Loucy (cell line): ENCODE data around the gene KIF11.
A peak's percentile ranks its signal among the peaks of the same experiment; 100 is the strongest.

Experiments used
- H2AFZ ChIP-seq: fragments of 200-600 bp; sonication (generic); 2 replicates; pipeline ENCODE4 v1.6.0; 2016; ENCODE audit warnings: antibody characterized with exemption, mild to moderate bottlenecking, low read length, moderate library complexity
- H3F3A ChIP-seq: fragments of 200-600 bp; 2 replicates; pipeline ENCODE4 v1.6.0; 2016; ENCODE audit warnings: antibody characterized with exemption, low read depth, mild to moderate bottlenecking
- H3K27me3 ChIP-seq: fragments of 200-600 bp; sonication (generic); 2 replicates; pipeline ENCODE4 v1.6.1; 2014; ENCODE audit warnings: low read length, mild to moderate bottlenecking; ENCODE audit not compliant: insufficient read depth, poor library complexity, severe bottlenecking
- H3K36me3 ChIP-seq: fragments of 200-600 bp; sonication (generic); 2 replicates; pipeline ENCODE4 v1.6.1; 2016; ENCODE audit warnings: low read length; ENCODE audit not compliant: insufficient read depth
- H3K4me1 ChIP-seq: fragments of 200-600 bp; sonication (generic); 2 replicates; pipeline ENCODE4 v1.5.1; 2014; ENCODE audit warnings: low read length, mild to moderate bottlenecking; ENCODE audit not compliant: insufficient read depth, poor library complexity, severe bottlenecking
- H3K4me2 ChIP-seq: fragments of 200-600 bp; sonication (generic); 2 replicates; pipeline ENCODE4 v1.6.0; 2014; ENCODE audit warnings: antibody characterized with exemption, low read length, low read depth, mild to moderate bottlenecking; ENCODE audit not compliant: poor library complexity, severe bottlenecking
- H3K4me3 ChIP-seq: fragments of 200-600 bp; sonication (generic); 2 replicates; pipeline ENCODE4 v1.5.1; 2014; ENCODE audit warnings: low read length, mild to moderate bottlenecking, mixed read lengths; ENCODE audit not compliant: poor library complexity, severe bottlenecking
- H3K79me2 ChIP-seq: fragments of 200-600 bp; sonication (generic); 2 replicates; pipeline ENCODE4 v1.6.1; 2014; ENCODE audit warnings: low read length; ENCODE audit not compliant: insufficient read depth
- H3K9ac ChIP-seq: fragments of 200-600 bp; sonication (generic); 2 replicates; pipeline ENCODE4 v1.6.0; 2014; ENCODE audit warnings: mild to moderate bottlenecking, low read depth, low read length, moderate library complexity; ENCODE audit not compliant: poor library complexity, severe bottlenecking
- H3K9me2 ChIP-seq: fragments of 200-600 bp; sonication (generic); replicated peaks from 2 replicates; pipeline ENCODE4 v1.6.1; 2016; ENCODE audit warnings: low read depth, low read length, mixed read lengths
- H3K9me3 ChIP-seq: fragments of 200-600 bp; sonication (generic); 2 replicates; pipeline ENCODE4 v1.6.1; 2014; ENCODE audit warnings: mild to moderate bottlenecking, antibody characterized with exemption, low read length, low read depth; ENCODE audit not compliant: insufficient read depth
- H4K20me1 ChIP-seq: fragments of 200-600 bp; sonication (generic); 2 replicates; pipeline ENCODE4 v1.6.0; 2014; ENCODE audit warnings: antibody characterized with exemption, low read length, mild to moderate bottlenecking; ENCODE audit not compliant: insufficient read depth, poor library complexity, severe bottlenecking
- EZH2phosphoT487 ChIP-seq: fragments of 200-600 bp; IDR thresholded peaks from 2 replicates; pipeline ENCODE4 v1.6.1; 2018; ENCODE audit warnings: antibody characterized with exemption, mild to moderate bottlenecking, moderate library complexity, borderline replicate concordance
- TF ChIP-seq, protein P1 (sequence below): fragments of 200-600 bp; sonication (generic); conservative IDR thresholded peaks from 2 replicates; pipeline ENCODE4 v1.5.1; 2014; ENCODE audit warnings: mild to moderate bottlenecking, antibody characterized with exemption, low read length

KIF11 gene

DNA sequence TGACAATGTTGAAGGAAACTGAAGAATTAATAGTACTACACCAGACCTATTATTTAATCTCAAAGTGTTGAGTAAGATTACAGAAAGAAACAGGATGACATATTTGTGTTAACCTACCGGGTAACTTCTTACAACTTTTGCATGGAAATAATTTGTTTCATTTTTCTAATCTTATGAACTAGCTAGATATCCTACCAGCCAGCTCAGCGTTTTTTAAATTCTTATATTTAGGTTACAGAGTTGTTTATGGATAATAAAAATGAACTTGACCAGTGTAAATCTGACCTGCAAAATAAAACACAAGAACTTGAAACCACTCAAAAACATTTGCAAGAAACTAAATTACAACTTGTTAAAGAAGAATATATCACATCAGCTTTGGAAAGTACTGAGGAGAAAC is 37.0 kb downstream of the KIF11 start:
- Histone ChIP-seq H2AFZ (no peak overlapping the region), H3K79me2 (no peaks in the 10 kb centered on the region), H3K4me1 (no peaks in the 10 kb centered on the region), H3K9me2 (no peaks in the 10 kb centered on the region), H3K9me3 (no peaks in the 10 kb centered on the region), H3K36me3 (peaks cover 78% of the 10 kb centered on the region), H3F3A (no peaks in the 10 kb centered on the region), H3K4me2 (no peak overlapping the region), H3K27me3 (no peaks in the 10 kb centered on the region), H4K20me1 (no peaks in the 10 kb centered on the region), H3K9ac (no peak overlapping the region), H3K4me3 (no peak overlapping the region)
- no peak for TF ChIP-seq EZH2phosphoT487
- TF ChIP-seq, protein P1, sequence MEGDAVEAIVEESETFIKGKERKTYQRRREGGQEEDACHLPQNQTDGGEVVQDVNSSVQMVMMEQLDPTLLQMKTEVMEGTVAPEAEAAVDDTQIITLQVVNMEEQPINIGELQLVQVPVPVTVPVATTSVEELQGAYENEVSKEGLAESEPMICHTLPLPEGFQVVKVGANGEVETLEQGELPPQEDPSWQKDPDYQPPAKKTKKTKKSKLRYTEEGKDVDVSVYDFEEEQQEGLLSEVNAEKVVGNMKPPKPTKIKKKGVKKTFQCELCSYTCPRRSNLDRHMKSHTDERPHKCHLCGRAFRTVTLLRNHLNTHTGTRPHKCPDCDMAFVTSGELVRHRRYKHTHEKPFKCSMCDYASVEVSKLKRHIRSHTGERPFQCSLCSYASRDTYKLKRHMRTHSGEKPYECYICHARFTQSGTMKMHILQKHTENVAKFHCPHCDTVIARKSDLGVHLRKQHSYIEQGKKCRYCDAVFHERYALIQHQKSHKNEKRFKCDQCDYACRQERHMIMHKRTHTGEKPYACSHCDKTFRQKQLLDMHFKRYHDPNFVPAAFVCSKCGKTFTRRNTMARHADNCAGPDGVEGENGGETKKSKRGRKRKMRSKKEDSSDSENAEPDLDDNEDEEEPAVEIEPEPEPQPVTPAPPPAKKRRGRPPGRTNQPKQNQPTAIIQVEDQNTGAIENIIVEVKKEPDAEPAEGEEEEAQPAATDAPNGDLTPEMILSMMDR = no peak

DNA sequence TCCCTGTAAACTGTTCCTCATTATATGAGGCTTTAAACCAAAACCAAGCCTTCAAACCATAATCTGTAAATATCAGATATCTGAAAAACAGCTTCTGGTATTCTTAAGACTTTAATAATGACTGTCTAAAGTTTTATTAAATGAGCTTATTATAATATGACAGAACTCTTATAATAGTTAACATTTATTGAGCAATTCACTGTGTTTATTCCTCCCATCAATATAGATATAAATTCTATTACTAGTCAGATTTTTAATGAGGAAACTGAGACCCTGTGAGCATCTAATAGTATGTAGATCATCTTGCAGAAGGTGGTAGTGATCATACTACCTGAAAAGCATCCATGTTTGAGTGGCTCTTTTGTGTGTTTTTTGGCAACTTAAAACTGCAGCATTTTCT is 45.1 kb downstream of the KIF11 start:
- H3K9me2 ChIP-seq = no peaks in the 10 kb centered on the region
- no peak overlapping the region for H3K4me2 ChIP-seq
- H3K9me3 ChIP-seq = no peaks in the 10 kb centered on the region
- H2AFZ ChIP-seq = no peak overlapping the region
- TF ChIP-seq, protein P1 = no peak
- no peak for TF ChIP-seq EZH2phosphoT487
- no peak overlapping the region for H3K4me3 ChIP-seq
- peaks cover 79% of the 10 kb centered on the region for H3K36me3 ChIP-seq
- H4K20me1 ChIP-seq = no peaks in the 10 kb centered on the region
- no peaks in the 10 kb centered on the region for H3K4me1 ChIP-seq
- no peak overlapping the region for H3K9ac ChIP-seq
- H3F3A ChIP-seq = no peaks in the 10 kb centered on the region
- no peaks in the 10 kb centered on the region for H3K27me3 ChIP-seq
- H3K79me2 ChIP-seq = peaks cover 3% of the 10 kb centered on the region; the same call in 1 of the 2 replicates

DNA sequence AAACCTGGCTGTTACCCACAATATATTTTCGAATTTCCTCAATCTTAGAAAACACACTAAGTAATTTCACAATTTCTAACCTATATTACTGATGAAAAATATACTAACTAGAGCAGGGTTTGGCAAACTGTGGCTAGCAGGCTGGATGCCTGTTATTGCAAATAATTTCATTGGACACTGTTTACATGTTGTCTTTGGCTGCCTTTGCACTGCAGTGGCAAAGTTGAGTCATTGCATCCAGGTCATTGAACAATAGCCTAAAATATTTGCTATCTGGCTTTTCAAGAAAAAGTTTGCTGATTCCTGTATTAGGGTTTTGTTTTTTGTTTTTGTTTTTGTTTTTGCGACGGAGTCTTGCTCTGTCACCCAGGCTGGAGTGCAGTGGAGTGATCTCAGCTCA is 47.2 kb downstream of the KIF11 start:
- Histone ChIP-seq H3K4me1 (no peaks in the 10 kb centered on the region), H2AFZ (no peak overlapping the region), H3F3A (no peaks in the 10 kb centered on the region), H3K9ac (no peak overlapping the region), H3K9me3 (no peaks in the 10 kb centered on the region), H3K9me2 (no peaks in the 10 kb centered on the region), H3K4me2 (no peak overlapping the region), H3K79me2 (peaks cover 3% of the 10 kb centered on the region; the same call in 1 of the 2 replicates), H3K4me3 (no peak overlapping the region), H4K20me1 (peaks cover 5% of the 10 kb centered on the region), H3K27me3 (no peaks in the 10 kb centered on the region), H3K36me3 (peaks cover 74% of the 10 kb centered on the region)
- TF ChIP-seq, protein P1 = 0 out of 2 replicates have a peak, but pooled peaks have one; percentile 10
- TF ChIP-seq EZH2phosphoT487 = no peak
